K562 (cell line): ENCODE data around the gene GNL3. TPM values are rescaled to one million over a fixed set of nuclear protein-coding genes. Genes with fewer than 3 reads are reported as not detected.

Source experiments
- ATAC-seq: fragments of 200-7000 bp; cut with Tn5 transposase; 3 replicates; pipeline ENCODE4 v1.9.1; 2020; ENCODE audit warnings: moderate library complexity
- BruUV-seq: library from RNA; stranded (reverse); fragments of 400-500 nt; replicated peaks from 2 replicates; lab custom pipeline; 2021; lab: Mats Ljungman, UMichigan
- CTCF ChIA-PET: fragments of 300-600 bp; formaldehyde crosslinking; extraction: SDS; loops from one replicate; lab custom pipeline; 2021; ENCODE audit warnings: low intra/inter-chr PET ratio; lab: Yijun Ruan, JAX
- POLR2A ChIA-PET: fragments of 300-600, 350-650 bp; sonication (Branson Sonifier 250); formaldehyde crosslinking; extraction: SDS; loops from one replicate; lab custom pipeline; 2021; ENCODE audit warnings: antibody characterized with exemption, inconsistent platforms; lab: Yijun Ruan, JAX
- DNase-seq, 4 experiments: peaks; one replicate each; pipeline versions ENCODE4 v3.0.0 to v3.0.0-alpha.2; 2011 to 2018; ENCODE audit warnings: low spot score in 3 of 4, mixed read lengths in 3 of 4; ENCODE audit errors: extremely low read depth in 1 of 4
- FAIRE-seq: peaks from 2 replicates; lab custom pipeline; 2011; peaks lifted over from hg19 to GRCh38; lab: Jason Lieb, UNC
- H2AFZ ChIP-seq: 2 replicates; pipeline ENCODE4 v1.6.0; 2011; ENCODE audit warnings: low read depth, low read length, control low read depth, inconsistent platforms
- H3K27ac ChIP-seq: fragments of 200-600 bp; 3 replicates; pipeline ENCODE4 v1.8.0; 2011; ENCODE audit warnings: low read depth, mild to moderate bottlenecking, control low read depth, inconsistent platforms, low read length, moderate library complexity, mixed read lengths; ENCODE audit errors: extremely low read depth
- H3K27me3 ChIP-seq, 2 experiments: fragments of 300-600 bp in 1 of 2; 2 replicates in 1 of 2; 3 replicates in 1 of 2; pipeline versions ENCODE4 v1.6.0 to v1.8.0; 2011; ENCODE audit warnings: inconsistent platforms in 2 of 2, low read length in 2 of 2, mild to moderate bottlenecking in 1 of 2, mixed read lengths in 1 of 2, moderate library complexity in 1 of 2; ENCODE audit not compliant: control insufficient read depth in 2 of 2, insufficient read depth in 2 of 2
- H3K36me3 ChIP-seq: fragments of 300-600 bp; 3 replicates; pipeline ENCODE4 v1.8.0; 2011; ENCODE audit warnings: mild to moderate bottlenecking, low read length, inconsistent platforms; ENCODE audit not compliant: control insufficient read depth, insufficient read depth
- H3K4me1 ChIP-seq, 2 experiments: fragments of 200-600 bp in 1 of 2; replicated peaks in 1 of 2; 2 replicates in 1 of 2; 3 replicates in 1 of 2; pipeline versions ENCODE4 v1.5.1 to v1.8.0; 2011; ENCODE audit warnings: inconsistent platforms in 2 of 2, low read length in 2 of 2, mild to moderate bottlenecking in 1 of 2, mixed read lengths in 1 of 2, moderate library complexity in 1 of 2; ENCODE audit not compliant: control insufficient read depth in 2 of 2, insufficient read depth in 2 of 2
- H3K4me2 ChIP-seq: 2 replicates; pipeline ENCODE4 v1.6.1; 2011; ENCODE audit warnings: low read length, control low read depth, inconsistent platforms, mixed read lengths; ENCODE audit not compliant: insufficient read depth
- H3K4me3 ChIP-seq: fragments of 200-600 bp; sonication (generic), shearing (Covaris generic); 2 replicates; pipeline ENCODE4 v1.5.1; 2016; ENCODE audit warnings: control low read depth, inconsistent platforms
- H3K79me2 ChIP-seq: fragments of 200-600 bp; 3 replicates; pipeline ENCODE4 v1.8.0; 2011; ENCODE audit warnings: low read length, inconsistent platforms; ENCODE audit not compliant: control insufficient read depth, insufficient read depth
- H3K9ac ChIP-seq, 2 experiments: 2 replicates each; pipeline versions ENCODE4 v1.6.0 to v1.6.1; 2011; ENCODE audit warnings: low read depth in 2 of 2, low read length in 2 of 2, control low read depth in 1 of 2, inconsistent platforms in 1 of 2, mild to moderate bottlenecking in 1 of 2, mixed read lengths in 1 of 2; ENCODE audit not compliant: insufficient read depth in 1 of 2
- H3K9me1 ChIP-seq: one replicate; pipeline ENCODE4 v1.6.0; 2011; ENCODE audit warnings: inconsistent platforms, mild to moderate bottlenecking, low read length, moderate library complexity; ENCODE audit not compliant: control insufficient read depth, insufficient read depth
- H3K9me3 ChIP-seq: replicated peaks from 2 replicates; pipeline ENCODE4 v1.5.1; 2011; ENCODE audit warnings: low read depth, low read length, inconsistent platforms; ENCODE audit not compliant: control insufficient read depth, insufficient read depth
- H4K20me1 ChIP-seq: replicated peaks from 2 replicates; pipeline ENCODE4 v1.6.1; 2011; ENCODE audit warnings: low read length, inconsistent platforms, mixed read lengths; ENCODE audit not compliant: control insufficient read depth, insufficient read depth
- DDX20 ChIP-seq: fragments of 450-650 bp; IDR thresholded peaks from 2 replicates; pipeline ENCODE4 v1.6.1; 2016; ENCODE audit warnings: missing genetic modification characterization, low read depth, mild to moderate bottlenecking, missing compliant biosample characterization, moderate library complexity
- POLR2A ChIP-seq: fragments of 450-650 bp; conservative IDR thresholded peaks from 2 replicates; pipeline ENCODE4 v1.6.1; 2016
- POLR2AphosphoS5 ChIP-seq: IDR thresholded peaks from 2 replicates; pipeline ENCODE4 v1.6.1; 2011; ENCODE audit warnings: mild to moderate bottlenecking, low read depth, low read length, moderate library complexity; ENCODE audit not compliant: control insufficient read depth, insufficient read depth
- POLR2G ChIP-seq: fragments of 200-400 bp; formaldehyde crosslinking; IDR thresholded peaks from 2 replicates; pipeline ENCODE4 v1.6.1; 2017; ENCODE audit warnings: low read depth, mild to moderate bottlenecking, antibody characterized with exemption, low read length, moderate library complexity
- RBFOX2 ChIP-seq: fragments of 200-400 bp; formaldehyde crosslinking; IDR thresholded peaks from 2 replicates; pipeline ENCODE4 v1.6.1; 2017; ENCODE audit warnings: low read depth, mild to moderate bottlenecking, low read length, moderate library complexity
- SUPT5H ChIP-seq: fragments of 450-650 bp; IDR thresholded peaks from 2 replicates; pipeline ENCODE4 v1.6.1; 2016
- WGBS: fragments of 100-300 bp; shearing (Covaris generic); methylation state at CpG from one replicate; pipeline ENCODE4 v1.1.6; 2016; ENCODE audit warnings: low coverage, mixed read lengths; ENCODE audit not compliant: insufficient coverage; ENCODE audit errors: missing lambda C conversion rate; 5-methylcytosine and 5-hydroxymethylcytosine counted together
- in situ Hi-C: fragments of 300-500 bp; cut with MboI; formaldehyde crosslinking; loops from 4 replicates; pipeline ENCODE4 v1.15.0; 2018; ENCODE audit warnings: inconsistent platforms, mixed read lengths
- intact Hi-C: fragments of 100-400 bp; cut with micrococcal nuclease; formaldehyde crosslinking; loops from 2 replicates; pipeline ENCODE4 v1.14.2; 2022
- polyA plus RNA-seq, 8 experiments: library from polyadenylated mRNA; depleted of rRNA in 4 of 8; stranded (reverse) in 5 of 8; unstranded in 3 of 8; fragments of >200 nt; fragmentation: Nextera tagmentation in 2 of 8; fragmentation: Illumina TruSeq in 1 of 8; extraction: Ambion mirVana in 2 of 8; extraction: Trizol in 1 of 8; gene quantifications; 2 replicates each; pipeline versions ENCODE4 v1.2.1 to v1.2.3, GENCODE V29; 2011 to 2014; ENCODE audit warnings: inconsistent platforms in 1 of 8, missing spikeins in 1 of 8
- total RNA-seq, 7 experiments: library from RNA; depleted of rRNA in 6 of 7; stranded (reverse); fragments of >200 nt in 6 of 7; fragmentation: Illumina TruSeq in 2 of 7; extraction: Trizol in 2 of 7; gene quantifications; 2 replicates each; pipeline versions ENCODE4 v1.2.1 to v1.2.3, GENCODE V29; 2011 to 2021; ENCODE audit warnings: low replicate concordance in 1 of 7
- TF ChIP-seq, protein P1 (sequence below): fragments of 250-450 bp; sonication (Bioruptor Pico); IDR thresholded peaks from 2 replicates; pipeline ENCODE4 v1.8.0; 2021; ENCODE audit warnings: mild to moderate bottlenecking, moderate library complexity

The GNL3 gene
- total and polyA plus RNA-seq, 9 of the 15 experiments (the other 6 are each of a cell fraction or from before 2014, with no cell fraction given) = 132 to 313 (median 220) TPM

- DNase-seq (no peak), FAIRE-seq (no peak), ATAC-seq (no peak)
- Histone ChIP-seq H3K79me2 (peaks cover under 1% of the 10 kb centered on the region; the same call in 1 of the 3 replicates), H3K4me1 (peaks cover 0 to 14% of the 10 kb centered on the region in 2 experiments; a peak in 2 of 5 replicates), H3K27me3 (no peaks in the 10 kb centered on the region), H3K9ac (no peak overlapping the region), H4K20me1 (peaks cover 8% of the 10 kb centered on the region), H3K9me1 (no peaks in the 10 kb centered on the region), H2AFZ (no peak overlapping the region), H3K36me3 (peaks cover 74% of the 10 kb centered on the region), H3K9me3 (no peaks in the 10 kb centered on the region), H3K4me2 (no peak overlapping the region), H3K27ac (no peak overlapping the region), H3K4me3 (no peak overlapping the region)
- TF ChIP-seq RBFOX2 (0 out of 2 replicates have a peak, but pooled peaks have one; percentile 26), POLR2A (peak; percentile 48), DDX20 (tag) (no peak), SUPT5H (peak; percentile 46; the same call in 1 of the 2 replicates), POLR2G (peak; percentile 28; the same call in 1 of the 2 replicates), POLR2AphosphoS5 (peak; percentile 20; the same call in 1 of the 2 replicates)
- TF ChIP-seq, protein P1, sequence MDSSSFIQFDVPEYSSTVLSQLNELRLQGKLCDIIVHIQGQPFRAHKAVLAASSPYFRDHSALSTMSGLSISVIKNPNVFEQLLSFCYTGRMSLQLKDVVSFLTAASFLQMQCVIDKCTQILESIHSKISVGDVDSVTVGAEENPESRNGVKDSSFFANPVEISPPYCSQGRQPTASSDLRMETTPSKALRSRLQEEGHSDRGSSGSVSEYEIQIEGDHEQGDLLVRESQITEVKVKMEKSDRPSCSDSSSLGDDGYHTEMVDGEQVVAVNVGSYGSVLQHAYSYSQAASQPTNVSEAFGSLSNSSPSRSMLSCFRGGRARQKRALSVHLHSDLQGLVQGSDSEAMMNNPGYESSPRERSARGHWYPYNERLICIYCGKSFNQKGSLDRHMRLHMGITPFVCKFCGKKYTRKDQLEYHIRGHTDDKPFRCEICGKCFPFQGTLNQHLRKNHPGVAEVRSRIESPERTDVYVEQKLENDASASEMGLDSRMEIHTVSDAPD (CRISPR knock-in tag) = no peak
- POLR2A ChIA-PET = interaction anchor here (0.6 to 1.6 kb wide), 4 partner anchors 9 to 27 kb away, joined by 3 to 4 read pairs (median 4); partner anchors contain the start of genes GLT8D1 and SPCS1
- in situ Hi-C loops = no loop called here
- 64% methylated on average over 4 of the region's 4 CpGs for WGBS
- no TSS peak for BruUV-seq
- CTCF ChIA-PET = no interaction called here
- intact Hi-C loops = no loop called here
Observed at GRCh38 chr3:52695798-52696671, 10.2 kb downstream of the GNL3 start.
